K562 (cell line): Measurements from ENCODE around the gene MAP1LC3B. TPM values are rescaled to one million over a fixed set of nuclear protein-coding genes. Genes with fewer than 3 reads are reported as not detected.
A peak's percentile ranks its signal among the peaks of the same experiment; 100 is the strongest.

Experiments used
- CCNT2 ChIP-seq: IDR thresholded peaks from 2 replicates; pipeline ENCODE4 v1.6.1; 2011; ENCODE audit warnings: borderline replicate concordance, low read depth, mild to moderate bottlenecking, moderate library complexity, mixed read lengths, low read length; ENCODE audit not compliant: insufficient read length; ENCODE audit errors: extremely low read depth
- GABPB2 ChIP-seq: fragments of 250-450 bp; sonication (Bioruptor Pico); conservative IDR thresholded peaks from 2 replicates; pipeline ENCODE4 v1.5.1; 2021; ENCODE audit warnings: mild to moderate bottlenecking
- HEY1 ChIP-seq: fragments of 250-450 bp; sonication (Bioruptor Pico); IDR thresholded peaks from 2 replicates; pipeline ENCODE4 v1.5.0; 2020; ENCODE audit warnings: mild to moderate bottlenecking, moderate library complexity, borderline replicate concordance
- IFI16 ChIP-seq: fragments of 250-450 bp; sonication (Bioruptor Pico); IDR thresholded peaks from 2 replicates; pipeline ENCODE4 v2.1.2; 2022; ENCODE audit warnings: mild to moderate bottlenecking, inconsistent platforms
- ILK ChIP-seq: fragments of 450-650 bp; IDR thresholded peaks from 2 replicates; pipeline ENCODE4 v1.6.1; 2016; ENCODE audit warnings: missing genetic modification characterization, low read depth, mild to moderate bottlenecking, missing compliant biosample characterization, moderate library complexity, borderline replicate concordance
- PHF20 ChIP-seq: fragments of 450-650 bp; IDR thresholded peaks from 2 replicates; pipeline ENCODE4 v1.6.1; 2018; ENCODE audit not compliant: partially characterized antibody
- RFX7 ChIP-seq: fragments of 250-450 bp; sonication (Bioruptor Pico); IDR thresholded peaks from 2 replicates; pipeline ENCODE4 v1.5.1; 2021; ENCODE audit warnings: mild to moderate bottlenecking
- SIX5 ChIP-seq, 2 experiments: IDR thresholded peaks; 2 replicates each; pipeline ENCODE4 v1.6.1; 2011; ENCODE audit warnings: low read length in 2 of 2, borderline replicate concordance in 1 of 2, low read depth in 1 of 2, mild to moderate bottlenecking in 1 of 2, moderate library complexity in 1 of 2; ENCODE audit not compliant: insufficient read depth in 1 of 2
- SLC30A9 ChIP-seq: fragments of 250-450 bp; sonication (Bioruptor Pico); IDR thresholded peaks from 2 replicates; pipeline ENCODE4 v1.8.0; 2022; ENCODE audit warnings: mild to moderate bottlenecking, moderate library complexity
- SMAD3 ChIP-seq: fragments of 450-650 bp; formaldehyde crosslinking; conservative IDR thresholded peaks from 2 replicates; pipeline ENCODE4 v1.4.0; 2020; ENCODE audit warnings: mild to moderate bottlenecking
- SREBF1 ChIP-seq: fragments of 150-350 bp; IDR thresholded peaks from 2 replicates; pipeline ENCODE4 v1.6.1; 2014; ENCODE audit warnings: antibody characterized with exemption, low read depth, low read length, borderline replicate concordance
- ZNF174 ChIP-seq: fragments of 250-450 bp; sonication (Bioruptor Pico); IDR thresholded peaks from 2 replicates; pipeline ENCODE4 v1.4.0; 2020; ENCODE audit warnings: mild to moderate bottlenecking
- ZNF561 ChIP-seq: fragments of 450-650 bp; formaldehyde crosslinking; conservative IDR thresholded peaks from 2 replicates; pipeline ENCODE4 v1.4.0; 2020; ENCODE audit warnings: mild to moderate bottlenecking, moderate library complexity
- ZNF699 ChIP-seq: fragments of 250-450 bp; sonication (Bioruptor Pico); IDR thresholded peaks from 2 replicates; pipeline ENCODE4 v1.8.0; 2021; ENCODE audit warnings: mild to moderate bottlenecking, moderate library complexity; ENCODE audit not compliant: insufficient replicate concordance
- polyA plus RNA-seq, 8 experiments: library from polyadenylated mRNA; depleted of rRNA in 4 of 8; stranded (reverse) in 5 of 8; unstranded in 3 of 8; fragments of >200 nt; fragmentation: Nextera tagmentation in 2 of 8; fragmentation: Illumina TruSeq in 1 of 8; extraction: Ambion mirVana in 2 of 8; extraction: Trizol in 1 of 8; gene quantifications; 2 replicates each; pipeline versions ENCODE4 v1.2.1 to v1.2.3, GENCODE V29; 2011 to 2014; ENCODE audit warnings: inconsistent platforms in 1 of 8, missing spikeins in 1 of 8
- total RNA-seq, 7 experiments: library from RNA; depleted of rRNA in 6 of 7; stranded (reverse); fragments of >200 nt in 6 of 7; fragmentation: Illumina TruSeq in 2 of 7; extraction: Trizol in 2 of 7; gene quantifications; 2 replicates each; pipeline versions ENCODE4 v1.2.1 to v1.2.3, GENCODE V29; 2011 to 2021; ENCODE audit warnings: low replicate concordance in 1 of 7
- TF ChIP-seq, protein P1 (sequence below), 3 experiments: fragments of 200-800 bp in 1 of 3; sonication (Bioruptor generic) in 1 of 3; sonication (generic) in 1 of 3; formaldehyde crosslinking in 1 of 3; IDR thresholded peaks; 2 replicates each; pipeline versions ENCODE4 v1.6.1 to v1.8.0; 2016 to 2022; ENCODE audit warnings: mild to moderate bottlenecking in 2 of 3, missing compliant biosample characterization in 2 of 3, missing genetic modification characterization in 2 of 3, missing genetic modification reagents in 1 of 3
- TF ChIP-seq, protein P2 (sequence below): fragments of 450-650 bp; IDR thresholded peaks from 2 replicates; pipeline ENCODE4 v1.6.1; 2018; ENCODE audit not compliant: partially characterized antibody
- TF ChIP-seq, protein P3 (sequence below): fragments of 450-650 bp; formaldehyde crosslinking; IDR thresholded peaks from 2 replicates; pipeline ENCODE4 v1.4.0; 2022; ENCODE audit warnings: mild to moderate bottlenecking, moderate library complexity
- TF ChIP-seq, protein P4 (sequence below): sonication (generic); formaldehyde crosslinking; IDR thresholded peaks from 2 replicates; pipeline ENCODE4 v1.8.0; 2022; ENCODE audit warnings: mild to moderate bottlenecking, missing genetic modification reagents
- TF ChIP-seq, protein P5 (sequence below), 2 experiments: IDR thresholded peaks; 2 replicates each; pipeline ENCODE4 v1.6.1; 2011; ENCODE audit warnings: borderline replicate concordance in 1 of 2, control low read depth in 1 of 2, low read depth in 1 of 2, low read length in 1 of 2, mild to moderate bottlenecking in 1 of 2, mixed read lengths in 1 of 2, moderate library complexity in 1 of 2; ENCODE audit not compliant: insufficient read depth in 1 of 2, insufficient read length in 1 of 2, poor library complexity in 1 of 2, severe bottlenecking in 1 of 2; ENCODE audit errors: extremely low read depth in 1 of 2

The MAP1LC3B gene
- total and polyA plus RNA-seq, 9 of the 15 experiments (the other 6 are each of a cell fraction or from before 2014, with no cell fraction given): 16.0 to 81.5 (median 36.7) TPM

DNA sequence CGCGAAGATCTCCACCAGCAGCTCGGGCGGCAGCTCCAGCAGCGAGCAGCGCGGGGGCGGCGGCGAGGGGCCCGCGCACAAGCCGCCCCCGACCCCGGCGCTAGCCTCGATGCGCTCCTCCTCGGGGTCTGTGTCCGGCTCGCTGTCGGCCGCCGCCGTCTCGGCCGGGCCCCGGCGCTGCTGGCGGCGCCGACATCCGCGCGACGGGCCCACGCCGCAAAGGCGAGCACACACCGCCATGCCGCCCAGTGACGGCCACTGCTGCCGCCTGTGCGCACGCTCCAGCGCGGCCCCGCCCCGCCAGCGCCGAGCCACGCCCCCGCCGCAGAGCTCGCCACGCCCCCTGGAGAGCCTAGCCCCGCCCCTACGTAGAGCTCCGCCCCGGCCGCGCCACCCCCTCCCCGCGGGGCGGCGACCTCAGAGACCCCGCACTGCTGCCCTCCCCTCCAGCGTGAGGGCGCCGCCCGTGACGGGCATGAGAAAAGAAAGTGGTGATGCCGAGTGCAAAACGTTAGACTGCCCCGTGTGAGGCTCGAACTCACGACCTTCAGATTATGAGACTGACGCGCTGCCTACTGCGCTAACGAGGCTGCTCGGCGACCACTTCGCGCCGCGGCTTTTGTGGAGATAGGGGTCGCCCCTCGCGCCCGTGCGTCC, 8.5 kb upstream of the MAP1LC3B start, which contains the start of gene FBXO31 (continued):
- TF ChIP-seq CCNT2 (peak; percentile 57), ZNF174 (CRISPR knock-in tag) (no peak), SREBF1 (peak; percentile 22; the same call in 1 of the 2 replicates), ZNF699 (CRISPR knock-in tag) (no peak), SIX5 (IDR thresholded peaks at IDR 0.05; ENCODE audit: borderline replicate concordance in 1 of 2, insufficient read depth in 1 of 2, low read depth in 1 of 2, low read length in 2 of 2) (no peak), HEY1 (CRISPR knock-in tag) (no peak), SLC30A9 (no peak), PHF20 (peak; percentile 58), GABPB2 (CRISPR knock-in tag) (no peak), ILK (tag) (no peak), SMAD3 (CRISPR knock-in tag) (no peak), ZNF561 (CRISPR knock-in tag) (no peak), IFI16 (CRISPR knock-in tag) (no peak), RFX7 (CRISPR knock-in tag) (no peak)
- TF ChIP-seq, protein P1, sequence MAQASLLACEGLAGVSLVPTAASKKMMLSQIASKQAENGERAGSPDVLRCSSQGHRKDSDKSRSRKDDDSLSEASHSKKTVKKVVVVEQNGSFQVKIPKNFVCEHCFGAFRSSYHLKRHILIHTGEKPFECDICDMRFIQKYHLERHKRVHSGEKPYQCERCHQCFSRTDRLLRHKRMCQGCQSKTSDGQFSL (CRISPR knock-in tag; IDR thresholded peaks at IDR 0.05): peak; percentile 80
- TF ChIP-seq, protein P1 (tag; IDR thresholded peaks at IDR 0.05): no peak
- TF ChIP-seq, protein P2, sequence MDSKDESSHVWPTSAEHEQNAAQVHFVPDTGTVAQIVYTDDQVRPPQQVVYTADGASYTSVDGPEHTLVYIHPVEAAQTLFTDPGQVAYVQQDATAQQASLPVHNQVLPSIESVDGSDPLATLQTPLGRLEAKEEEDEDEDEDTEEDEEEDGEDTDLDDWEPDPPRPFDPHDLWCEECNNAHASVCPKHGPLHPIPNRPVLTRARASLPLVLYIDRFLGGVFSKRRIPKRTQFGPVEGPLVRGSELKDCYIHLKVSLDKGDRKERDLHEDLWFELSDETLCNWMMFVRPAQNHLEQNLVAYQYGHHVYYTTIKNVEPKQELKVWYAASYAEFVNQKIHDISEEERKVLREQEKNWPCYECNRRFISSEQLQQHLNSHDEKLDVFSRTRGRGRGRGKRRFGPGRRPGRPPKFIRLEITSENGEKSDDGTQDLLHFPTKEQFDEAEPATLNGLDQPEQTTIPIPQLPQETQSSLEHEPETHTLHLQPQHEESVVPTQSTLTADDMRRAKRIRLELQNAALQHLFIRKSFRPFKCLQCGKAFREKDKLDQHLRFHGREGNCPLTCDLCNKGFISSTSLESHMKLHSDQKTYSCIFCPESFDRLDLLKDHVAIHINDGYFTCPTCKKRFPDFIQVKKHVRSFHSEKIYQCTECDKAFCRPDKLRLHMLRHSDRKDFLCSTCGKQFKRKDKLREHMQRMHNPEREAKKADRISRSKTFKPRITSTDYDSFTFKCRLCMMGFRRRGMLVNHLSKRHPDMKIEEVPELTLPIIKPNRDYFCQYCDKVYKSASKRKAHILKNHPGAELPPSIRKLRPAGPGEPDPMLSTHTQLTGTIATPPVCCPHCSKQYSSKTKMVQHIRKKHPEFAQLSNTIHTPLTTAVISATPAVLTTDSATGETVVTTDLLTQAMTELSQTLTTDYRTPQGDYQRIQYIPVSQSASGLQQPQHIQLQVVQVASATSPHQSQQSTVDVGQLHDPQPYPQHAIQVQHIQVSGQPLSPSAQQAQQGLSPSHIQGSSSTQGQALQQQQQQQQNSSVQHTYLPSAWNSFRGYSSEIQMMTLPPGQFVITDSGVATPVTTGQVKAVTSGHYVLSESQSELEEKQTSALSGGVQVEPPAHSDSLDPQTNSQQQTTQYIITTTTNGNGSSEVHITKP: no peak
- TF ChIP-seq, protein P3, sequence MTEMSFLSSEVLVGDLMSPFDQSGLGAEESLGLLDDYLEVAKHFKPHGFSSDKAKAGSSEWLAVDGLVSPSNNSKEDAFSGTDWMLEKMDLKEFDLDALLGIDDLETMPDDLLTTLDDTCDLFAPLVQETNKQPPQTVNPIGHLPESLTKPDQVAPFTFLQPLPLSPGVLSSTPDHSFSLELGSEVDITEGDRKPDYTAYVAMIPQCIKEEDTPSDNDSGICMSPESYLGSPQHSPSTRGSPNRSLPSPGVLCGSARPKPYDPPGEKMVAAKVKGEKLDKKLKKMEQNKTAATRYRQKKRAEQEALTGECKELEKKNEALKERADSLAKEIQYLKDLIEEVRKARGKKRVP (CRISPR knock-in tag): no peak
- TF ChIP-seq, protein P4, sequence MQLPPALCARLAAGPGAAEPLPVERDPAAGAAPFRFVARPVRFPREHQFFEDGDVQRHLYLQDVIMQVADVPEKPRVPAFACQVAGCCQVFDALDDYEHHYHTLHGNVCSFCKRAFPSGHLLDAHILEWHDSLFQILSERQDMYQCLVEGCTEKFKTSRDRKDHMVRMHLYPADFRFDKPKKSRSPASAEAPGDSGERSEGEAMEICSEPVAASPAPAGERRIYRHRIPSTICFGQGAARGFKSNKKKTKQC: peak; percentile 62; the same call in 1 of the 2 replicates
- TF ChIP-seq, protein P5, sequence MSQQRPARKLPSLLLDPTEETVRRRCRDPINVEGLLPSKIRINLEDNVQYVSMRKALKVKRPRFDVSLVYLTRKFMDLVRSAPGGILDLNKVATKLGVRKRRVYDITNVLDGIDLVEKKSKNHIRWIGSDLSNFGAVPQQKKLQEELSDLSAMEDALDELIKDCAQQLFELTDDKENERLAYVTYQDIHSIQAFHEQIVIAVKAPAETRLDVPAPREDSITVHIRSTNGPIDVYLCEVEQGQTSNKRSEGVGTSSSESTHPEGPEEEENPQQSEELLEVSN (IDR thresholded peaks at IDR 0.05; ENCODE audit: borderline replicate concordance in 1 of 2, extremely low read depth in 1 of 2, insufficient read depth in 1 of 2, insufficient read length in 1 of 2, low read depth in 1 of 2, low read length in 1 of 2, poor library complexity in 1 of 2, severe bottlenecking in 1 of 2): peak; percentile 39 to 81
